Epithelial cell of proximal tubule (primary cell): ENCODE measurements around the gene PTPRN2. TPM values are rescaled to one million over a fixed set of nuclear protein-coding genes. Genes with fewer than 3 reads are reported as not detected.
"Not testable (repeated sequence)": the region's sequence is repeated elsewhere in the genome, so short reads cannot be mapped to it uniquely, and the experiment has no call there.

Experiments used
- DNase-seq: peaks from one replicate; pipeline ENCODE4 v3.0.0-alpha.2; 2011; ENCODE audit warnings: low read depth
- H3K4me3 ChIP-seq: 2 replicates; pipeline ENCODE4 v1.5.1; 2011; ENCODE audit warnings: low read depth, mild to moderate bottlenecking, low read length
- CTCF ChIP-seq: conservative IDR thresholded peaks from 2 replicates; pipeline ENCODE4 v1.5.1; 2012; ENCODE audit warnings: low read depth, mild to moderate bottlenecking, low read length
- total RNA-seq: library from RNA; depleted of rRNA; stranded (reverse); fragments of >200 nt; gene quantifications from 2 replicates; pipeline ENCODE4 v1.2.3, GENCODE V29; 2015

PTPRN2 gene
- total RNA-seq, 1 donor from 2014 or later = 2.8 TPM

GRCh38 chr7:158384746-158385145, 202.9 kb downstream of the PTPRN2 start:
- no peak overlapping the region for H3K4me3 ChIP-seq
- DNase-seq = no peak
- TF ChIP-seq CTCF = no peak

GRCh38 chr7:158383665-158384064, 204.0 kb downstream of the PTPRN2 start:
- TF ChIP-seq CTCF = no peak
- H3K4me3 ChIP-seq = no peak overlapping the region

GRCh38 chr7:158382363-158383254, 205.0 kb downstream of the PTPRN2 start:
- DNase-seq = no peak
- no peak for TF ChIP-seq CTCF
- H3K4me3 ChIP-seq = no peak overlapping the region

More at GRCh38 chr7:158383665-158384064, 204.0 kb downstream of the PTPRN2 start:
- DNase-seq = no peak

GRCh38 chr7:158381956-158382355, 205.7 kb downstream of the PTPRN2 start:
- no peak for TF ChIP-seq CTCF
- no peak overlapping the region for H3K4me3 ChIP-seq
- DNase-seq = no peak

GRCh38 chr7:158378978-158379377, 208.6 kb downstream of the PTPRN2 start:
- no peak overlapping the region for H3K4me3 ChIP-seq
- no peak for DNase-seq
- TF ChIP-seq CTCF = no peak

GRCh38 chr7:158377800-158378623, 209.6 kb downstream of the PTPRN2 start:
- no peak for TF ChIP-seq CTCF
- no peak overlapping the region for H3K4me3 ChIP-seq
- DNase-seq = no peak

- DNase-seq, H3K4me3 ChIP-seq: not testable (repeated sequence)
Measured at GRCh38 chr7:158376839-158377186, 210.8 kb downstream of the PTPRN2 start.

GRCh38 chr7:158376146-158376838, 211.3 kb downstream of the PTPRN2 start:
- H3K4me3 ChIP-seq, DNase-seq: not testable (repeated sequence)
